Activated T-cell treated with anti-CD3 and anti-CD28 coated beads for 24 hours (primary cell): ENCODE results near the gene NEGR1.

Experiments
- DNase-seq: peaks from one replicate; pipeline ENCODE4 v3.0.0-alpha.2; 2020; ENCODE audit warnings: low read depth

Gene NEGR1

DNA sequence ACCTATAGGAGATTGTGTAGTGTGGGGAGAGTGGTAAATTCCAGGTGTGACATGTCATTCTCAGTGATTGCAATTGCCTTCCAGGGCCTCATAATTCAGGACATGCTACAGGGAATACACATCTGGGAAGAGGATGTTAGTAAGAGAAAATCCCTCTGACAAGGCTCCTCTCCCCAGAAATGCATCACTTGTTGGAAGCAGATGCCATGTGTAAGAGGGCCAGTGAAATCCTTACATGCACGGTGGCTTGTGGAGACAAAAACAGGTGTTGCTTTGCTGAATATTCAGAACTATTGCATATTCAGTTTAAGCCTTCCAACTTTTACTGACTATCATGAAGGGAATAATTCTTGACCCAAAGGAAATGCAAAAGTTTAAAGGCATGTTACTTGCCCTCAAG lies 503.4 kb downstream of the NEGR1 start:
- no peak for DNase-seq

DNA sequence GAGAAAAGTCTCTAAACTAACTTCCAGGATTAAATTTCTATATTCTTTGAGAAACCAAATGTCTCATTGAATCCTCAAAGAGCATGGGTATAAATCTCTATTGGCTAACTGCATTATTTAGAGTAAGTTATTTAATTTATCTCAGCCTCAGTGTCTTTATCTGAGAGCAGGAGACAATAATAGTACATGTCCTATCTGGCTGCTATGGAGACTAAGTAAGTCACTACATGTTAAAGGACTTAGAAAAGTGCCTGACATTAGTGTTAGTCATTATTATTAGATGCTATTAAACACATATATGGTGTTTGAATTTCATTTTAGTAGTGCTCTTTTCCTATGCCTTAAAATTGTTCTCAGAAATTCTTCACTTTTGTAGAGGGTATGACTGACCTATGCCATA lies 505.2 kb downstream of the NEGR1 start:
- no peak for DNase-seq

GRCh38 chr1:71774705-71775104 lies 507.6 kb downstream of the NEGR1 start:
- no peak for DNase-seq

DNA sequence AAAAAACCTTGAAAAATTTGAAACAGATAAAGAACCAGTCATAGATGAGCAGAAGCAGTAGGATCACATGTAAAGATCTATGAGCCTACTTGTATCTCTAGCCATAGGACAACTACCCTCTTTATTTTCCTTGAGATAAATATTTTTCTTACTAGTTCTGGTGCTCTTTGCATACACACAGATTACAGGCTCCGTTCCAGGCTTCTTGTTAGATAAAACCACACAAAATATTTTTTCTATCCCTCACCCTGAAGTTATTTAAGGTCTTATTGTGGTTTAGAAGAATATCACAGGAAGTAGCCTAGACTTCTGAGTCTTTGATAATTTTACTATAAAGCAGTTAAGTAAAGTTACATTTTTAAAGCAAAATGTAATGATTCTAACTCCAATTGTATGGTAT lies 512.2 kb downstream of the NEGR1 start:
- no peak for DNase-seq

DNA sequence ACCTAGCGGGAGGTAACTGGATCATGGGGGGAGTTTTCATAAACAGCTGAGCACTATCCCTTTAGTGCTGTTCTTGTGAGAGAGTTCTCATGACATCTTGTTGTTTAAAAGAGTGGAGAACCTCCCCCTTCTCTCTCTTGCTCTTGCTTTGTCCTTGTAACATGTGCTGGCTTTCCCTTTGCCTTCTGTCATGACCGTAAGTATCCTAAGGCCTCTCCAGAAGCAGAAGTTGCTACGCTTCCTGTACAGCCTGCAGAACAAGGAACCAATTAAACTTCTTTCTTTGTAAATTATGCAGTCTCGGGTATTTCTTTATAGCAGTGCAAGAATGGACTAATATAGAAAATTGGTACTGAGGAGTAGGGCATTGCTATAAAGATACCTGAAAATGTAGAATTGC lies 515.6 kb downstream of the NEGR1 start:
- DNase-seq, result no peak

DNA sequence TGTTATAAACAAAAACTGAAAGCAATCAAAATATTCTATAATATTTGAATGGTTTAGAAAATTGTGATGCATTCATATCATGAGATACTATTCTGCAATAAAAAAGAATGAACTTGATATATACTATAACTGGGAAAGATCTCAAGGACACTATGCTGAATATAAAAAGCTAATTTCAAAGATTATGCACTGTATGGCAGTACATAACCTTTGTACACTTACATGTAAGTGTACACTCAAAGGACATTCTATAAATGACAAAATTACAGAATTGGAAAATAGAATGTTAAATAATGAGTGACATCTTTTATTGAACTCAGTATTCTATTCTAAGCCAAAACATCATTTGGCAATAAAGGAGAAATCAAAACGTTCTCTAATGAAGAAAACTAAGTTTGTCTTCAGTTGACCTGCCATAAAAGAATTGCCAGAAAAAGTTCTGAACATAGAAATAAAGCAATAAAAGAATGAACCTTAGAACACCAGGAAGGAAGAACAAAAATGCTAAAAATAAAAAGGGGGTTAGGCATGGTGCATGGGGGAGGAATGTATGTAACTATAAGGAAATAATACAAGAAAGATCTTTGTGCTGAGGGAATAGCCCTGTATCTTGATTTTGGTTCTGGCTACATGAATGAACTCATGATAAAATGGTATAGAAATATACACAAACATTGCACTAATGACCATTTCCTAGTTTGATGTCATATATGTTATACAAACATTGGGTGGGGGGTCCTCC lies 519.7 kb downstream of the NEGR1 start:
- DNase-seq, result no peak

DNA sequence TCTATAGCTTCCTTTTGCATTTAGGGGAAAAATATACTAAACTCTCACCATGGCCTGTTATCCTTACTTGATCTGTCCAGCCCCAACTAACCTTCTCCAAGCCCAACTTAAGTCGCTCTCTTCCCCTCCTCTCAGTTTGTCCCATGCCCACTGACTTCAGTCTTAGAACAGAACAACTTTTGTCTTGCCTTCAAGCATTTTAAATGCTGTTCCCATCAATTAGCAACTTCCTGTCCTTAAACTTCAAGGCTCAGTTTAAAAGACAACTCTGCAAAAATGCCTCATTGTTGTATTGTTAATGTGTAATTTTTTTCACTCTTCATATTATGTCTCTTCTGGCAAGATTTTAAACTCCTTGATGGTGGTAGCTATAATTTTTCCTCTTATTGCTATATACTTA lies 526.9 kb downstream of the NEGR1 start:
- DNase-seq, result no peak

GRCh38 chr1:71753746-71754145 lies 528.6 kb downstream of the NEGR1 start:
- no peak for DNase-seq

GRCh38 chr1:71745326-71745725 lies 537.0 kb downstream of the NEGR1 start:
- no peak for DNase-seq

GRCh38 chr1:71743862-71744261 lies 538.5 kb downstream of the NEGR1 start:
- DNase-seq, result no peak

GRCh38 chr1:71738910-71739309 lies 543.4 kb downstream of the NEGR1 start:
- DNase-seq, result no peak

GRCh38 chr1:71738256-71738655 lies 544.1 kb downstream of the NEGR1 start:
- no peak for DNase-seq

GRCh38 chr1:71737768-71738167 lies 544.6 kb downstream of the NEGR1 start:
- DNase-seq, result no peak

DNA sequence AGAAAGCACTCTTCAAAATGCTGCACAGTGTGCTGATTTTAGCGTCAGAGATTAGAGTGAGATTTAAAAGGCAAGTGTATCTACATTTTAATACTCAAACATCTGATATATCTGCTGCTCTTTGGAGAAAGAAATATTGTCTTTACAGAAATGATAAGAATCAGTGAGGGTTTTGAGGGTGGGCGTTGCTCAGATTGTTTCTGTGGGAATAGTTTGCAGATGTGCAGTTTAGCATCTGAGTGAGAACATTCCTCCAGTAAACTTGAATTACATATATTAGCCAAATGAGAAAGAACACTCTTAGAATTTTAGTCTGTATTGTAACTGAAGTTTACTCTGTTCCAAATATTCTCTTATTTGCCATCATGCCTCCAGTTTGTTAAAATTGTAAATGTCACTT lies 549.2 kb downstream of the NEGR1 start:
- no peak for DNase-seq

DNA sequence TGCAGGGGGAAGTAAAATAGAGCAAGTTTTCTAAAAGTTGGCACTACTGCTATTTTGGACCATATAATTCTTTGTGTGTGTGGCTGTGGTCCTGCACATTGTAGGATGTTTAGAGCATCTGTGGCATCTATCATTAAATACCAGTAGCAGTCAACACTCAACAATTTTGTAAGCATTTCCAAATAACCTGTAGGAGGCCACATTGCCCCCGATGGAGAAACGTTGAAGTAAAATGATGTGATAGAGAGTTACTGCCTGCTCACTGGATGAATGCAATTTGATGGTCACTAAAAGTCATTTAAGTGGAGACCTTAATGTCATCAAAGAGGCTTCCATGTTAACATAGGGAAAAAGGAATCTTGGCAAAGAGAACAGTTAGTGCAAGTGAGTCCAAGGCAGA lies 560.8 kb downstream of the NEGR1 start:
- DNase-seq, result no peak

DNA sequence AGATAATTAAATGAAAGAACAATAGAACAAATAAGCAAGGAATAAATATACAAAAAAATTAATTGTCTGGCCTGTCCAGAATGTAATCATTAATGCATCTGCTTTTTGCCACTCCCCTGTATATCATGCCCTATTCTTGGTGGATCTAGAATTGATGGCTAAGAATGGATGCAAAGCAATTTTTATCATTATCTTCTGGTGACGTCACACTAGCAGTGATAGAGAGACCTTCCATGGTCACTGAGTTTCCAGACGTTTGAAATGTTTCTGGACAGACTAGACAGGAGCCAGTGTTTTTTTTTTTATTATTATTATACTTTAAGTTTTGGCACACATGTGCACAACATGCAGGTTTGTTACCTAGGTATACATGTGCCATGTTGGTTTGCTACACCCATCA lies 563.0 kb downstream of the NEGR1 start:
- no peak for DNase-seq

GRCh38 chr1:71717186-71717585 lies 565.2 kb downstream of the NEGR1 start:
- no peak for DNase-seq

DNA sequence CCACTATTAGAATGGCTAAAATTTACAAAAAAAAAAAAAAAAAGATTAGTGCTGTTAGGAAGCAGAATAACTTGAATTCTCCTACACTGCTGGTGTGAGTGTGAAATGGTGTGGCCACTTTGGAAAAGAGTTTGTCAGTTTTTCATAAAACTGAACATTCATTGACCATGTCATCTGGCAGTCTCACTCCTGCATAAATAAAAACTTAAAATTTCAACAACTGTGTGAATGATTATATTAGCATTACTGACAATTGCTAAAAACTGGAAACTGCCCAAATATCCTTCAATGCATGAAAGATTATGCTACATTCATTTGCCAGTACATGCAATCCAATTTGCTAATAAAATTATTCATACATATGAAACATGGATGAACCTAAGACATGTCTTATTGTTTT lies 570.9 kb downstream of the NEGR1 start:
- DNase-seq, result no peak

- DNase-seq, result no peak
These were observed 576.2 kb downstream of the NEGR1 start for GRCh38 chr1:71706029-71706671.

DNA sequence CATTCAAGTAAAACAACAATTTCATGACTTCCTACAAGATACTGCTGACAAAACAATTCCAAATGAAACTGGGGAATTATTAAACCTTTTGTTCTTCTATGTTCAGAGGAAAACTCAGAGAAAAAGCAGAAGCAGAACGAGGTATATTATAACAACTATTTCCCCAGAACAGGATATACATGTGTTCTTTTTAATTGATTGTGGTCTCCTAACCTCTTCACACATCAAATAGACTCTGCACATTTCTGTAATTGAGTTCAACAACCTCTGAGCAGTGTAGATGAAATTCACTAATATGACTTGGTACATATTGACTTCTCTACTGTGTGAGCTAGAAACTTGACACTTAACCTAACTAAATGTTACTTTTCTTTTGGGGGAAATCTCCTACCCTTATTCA lies 584.2 kb downstream of the NEGR1 start:
- DNase-seq, result no peak

- DNase-seq, result no peak
These were observed 586.5 kb downstream of the NEGR1 start for GRCh38 chr1:71695821-71696220.

DNA sequence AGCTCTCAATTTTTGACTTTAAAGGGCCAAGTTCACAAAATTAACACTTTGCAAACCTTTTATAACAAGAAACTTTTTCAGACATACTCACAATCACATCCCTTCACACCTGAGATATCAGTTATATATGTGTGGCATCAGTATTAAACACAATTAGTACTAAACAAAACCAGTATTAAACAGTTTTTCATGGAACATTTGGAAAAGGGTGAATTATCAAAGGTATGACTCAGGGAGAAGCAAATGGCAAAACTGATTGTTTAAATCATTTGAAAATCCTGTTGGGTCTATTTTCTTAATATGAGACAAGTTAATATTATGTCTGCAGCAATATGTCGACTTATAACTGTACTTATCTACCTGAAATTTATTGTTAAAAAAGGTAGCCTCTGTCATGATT lies 587.3 kb downstream of the NEGR1 start:
- DNase-seq, result no peak

GRCh38 chr1:71693581-71693980 lies 588.8 kb downstream of the NEGR1 start:
- no peak for DNase-seq

DNA sequence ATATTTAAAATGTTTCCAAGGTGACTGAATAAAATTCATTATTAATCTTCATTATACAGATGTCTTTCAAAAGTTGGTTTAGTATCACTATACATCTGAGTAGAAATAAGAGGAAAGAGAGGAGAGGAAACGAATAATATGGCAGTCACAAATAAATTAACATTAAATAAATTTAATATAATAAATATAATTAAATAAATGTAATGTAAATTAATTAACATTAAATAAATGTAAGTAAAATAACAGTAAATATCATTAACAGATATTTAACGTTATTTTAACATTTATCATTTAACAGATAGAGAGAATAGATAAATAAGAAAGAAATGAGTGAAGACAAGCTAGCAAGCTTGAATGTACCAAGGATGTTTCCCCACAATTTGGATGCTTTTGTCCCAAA lies 592.7 kb downstream of the NEGR1 start:
- DNase-seq, result no peak
